ENCODE measurements around the gene RNF141.

RNF141 gene

DNA sequence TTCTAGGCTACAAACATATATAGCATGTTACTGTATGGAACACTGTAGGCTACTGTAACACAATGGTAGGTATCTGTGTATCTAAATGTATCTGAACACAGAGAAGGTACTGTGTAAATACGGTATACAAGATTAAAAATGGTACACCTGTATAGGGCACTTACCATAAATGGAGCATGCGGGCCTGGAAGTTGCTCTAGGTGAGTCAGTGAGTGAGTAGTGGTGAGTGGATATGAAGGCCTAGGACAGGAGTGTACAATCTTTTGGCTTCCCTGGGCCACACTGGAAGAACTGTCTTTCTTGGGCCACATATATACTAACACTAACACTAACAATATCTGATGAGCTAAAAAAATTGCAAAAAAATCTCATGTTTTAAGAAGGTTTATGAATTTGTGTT, 21.4 kb downstream of the RNF141 start:
- no peak for DNase-seq

DNA sequence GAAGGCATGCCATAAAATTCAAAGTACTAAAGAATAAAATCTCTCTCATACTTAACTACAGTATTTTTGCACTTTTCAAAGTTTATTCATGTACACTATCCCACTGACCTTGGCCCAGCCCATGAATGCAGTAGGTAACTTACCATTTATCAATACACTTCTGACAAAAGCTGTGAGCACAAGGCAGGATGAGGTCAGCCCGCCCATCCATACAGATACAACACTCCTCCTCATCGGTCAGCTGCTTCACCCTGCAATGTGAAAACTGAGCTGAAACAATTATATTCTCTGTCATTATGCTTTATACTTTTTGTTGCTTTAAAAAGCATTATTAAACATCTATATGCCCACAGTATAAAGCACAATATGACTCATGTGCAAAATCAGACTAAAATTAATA, 22.1 kb downstream of the RNF141 start:
- no peak for DNase-seq

DNA sequence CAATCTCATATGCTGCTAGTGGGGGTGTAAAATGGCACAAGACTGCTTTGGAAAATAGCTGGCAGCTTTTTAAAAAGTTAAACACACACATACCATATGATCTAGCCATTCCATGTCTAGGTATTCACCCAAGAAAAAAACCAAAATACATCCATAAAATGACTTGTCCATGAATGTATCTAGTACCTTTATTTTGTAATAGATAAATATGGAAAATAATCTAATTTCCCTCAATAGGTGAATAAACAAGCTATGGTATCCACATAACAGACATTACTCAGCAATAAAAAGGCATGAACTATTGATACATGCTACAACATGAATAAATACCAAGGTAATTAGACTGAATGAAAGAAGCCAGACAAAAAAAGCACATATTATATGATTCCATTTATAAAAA, 22.9 kb downstream of the RNF141 start:
- DNase-seq: no peak

DNA sequence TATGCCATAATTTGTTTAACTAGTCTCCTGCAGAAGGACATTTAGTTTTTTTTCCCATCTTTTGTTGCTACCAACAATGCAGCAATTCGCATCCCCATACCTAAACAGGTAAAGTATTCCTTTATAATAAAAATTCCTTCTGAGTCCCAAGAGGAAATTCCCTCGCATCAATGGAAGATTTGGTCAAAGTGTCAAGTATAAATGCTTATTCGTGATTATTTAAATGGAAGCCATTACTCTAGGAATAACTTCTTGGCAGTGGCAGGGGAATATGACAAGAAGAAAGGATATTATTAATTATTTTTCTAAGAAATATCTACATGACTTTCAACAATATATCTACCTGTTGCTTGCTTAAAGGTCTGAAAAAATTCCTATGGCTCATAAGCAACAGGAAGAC, 25.6 kb downstream of the RNF141 start:
- no peak for DNase-seq

- no peak for DNase-seq
Observed at GRCh38 chr11:10514709-10515108, 26.3 kb downstream of the RNF141 start.

DNA sequence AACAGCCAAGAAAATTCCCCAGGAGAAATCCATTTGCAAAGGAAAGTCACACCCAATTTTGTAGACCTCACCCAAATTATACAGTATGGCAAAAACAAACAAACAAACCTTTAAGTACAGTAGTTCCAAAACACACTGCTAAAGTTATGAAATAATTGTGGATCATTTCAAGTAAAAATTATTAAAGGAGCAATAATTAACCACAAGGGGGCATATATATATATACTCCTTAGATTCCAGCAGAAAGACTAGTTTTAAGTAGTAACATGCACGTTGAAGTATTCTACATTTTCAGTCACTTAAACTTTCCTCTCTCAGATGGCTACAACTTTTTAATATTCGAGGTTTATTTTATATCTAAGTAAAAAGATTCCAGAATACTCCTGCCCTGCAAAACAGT, 26.8 kb downstream of the RNF141 start:
- DNase-seq: no peak

DNA sequence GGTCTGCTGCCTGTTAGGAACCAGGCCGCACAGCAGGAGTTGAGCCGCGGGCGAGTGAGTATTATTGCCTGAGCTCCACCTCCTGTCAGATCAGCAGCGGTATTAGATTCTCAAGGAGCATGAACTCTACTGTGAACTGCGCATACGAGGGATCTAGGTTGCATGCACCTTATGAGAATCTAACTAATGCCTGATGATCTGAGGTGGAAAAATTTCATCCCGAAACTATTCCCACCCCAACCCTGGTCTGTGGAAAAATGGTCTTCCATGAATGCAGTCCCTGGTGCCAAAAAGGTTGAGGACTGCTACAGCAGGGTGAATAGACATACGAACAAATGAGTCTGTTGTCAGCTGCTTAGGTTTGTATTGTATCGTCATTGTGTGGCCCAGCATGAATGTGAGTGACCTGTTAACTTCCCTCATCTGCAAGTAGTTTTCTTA, 29.8 kb downstream of the RNF141 start:
- DNase-seq: no peak

DNA sequence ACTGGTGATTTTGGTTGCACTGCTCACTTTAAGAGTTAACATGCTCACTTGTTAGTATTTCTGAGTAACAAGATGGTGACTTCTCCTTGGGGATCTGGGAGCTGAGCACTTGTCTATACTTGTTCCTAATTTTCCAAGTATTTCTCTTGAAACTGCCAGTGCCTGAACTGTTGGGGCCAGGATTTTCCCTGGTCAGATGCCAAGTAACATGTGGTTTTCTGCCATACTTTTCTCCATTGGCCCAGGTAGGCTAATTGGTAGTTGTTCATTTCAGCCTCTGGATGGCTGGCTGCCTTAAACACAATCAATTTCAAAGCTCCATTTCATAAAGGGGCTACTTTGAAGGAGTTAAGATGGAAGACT, 35.0 kb downstream of the RNF141 start:
- DNase-seq: no peak

- DNase-seq: no peak
Observed at GRCh38 chr11:10505278-10506007, 35.5 kb downstream of the RNF141 start.

GRCh38 chr11:10504490-10504889, 36.5 kb downstream of the RNF141 start:
- no peak for DNase-seq

DNA sequence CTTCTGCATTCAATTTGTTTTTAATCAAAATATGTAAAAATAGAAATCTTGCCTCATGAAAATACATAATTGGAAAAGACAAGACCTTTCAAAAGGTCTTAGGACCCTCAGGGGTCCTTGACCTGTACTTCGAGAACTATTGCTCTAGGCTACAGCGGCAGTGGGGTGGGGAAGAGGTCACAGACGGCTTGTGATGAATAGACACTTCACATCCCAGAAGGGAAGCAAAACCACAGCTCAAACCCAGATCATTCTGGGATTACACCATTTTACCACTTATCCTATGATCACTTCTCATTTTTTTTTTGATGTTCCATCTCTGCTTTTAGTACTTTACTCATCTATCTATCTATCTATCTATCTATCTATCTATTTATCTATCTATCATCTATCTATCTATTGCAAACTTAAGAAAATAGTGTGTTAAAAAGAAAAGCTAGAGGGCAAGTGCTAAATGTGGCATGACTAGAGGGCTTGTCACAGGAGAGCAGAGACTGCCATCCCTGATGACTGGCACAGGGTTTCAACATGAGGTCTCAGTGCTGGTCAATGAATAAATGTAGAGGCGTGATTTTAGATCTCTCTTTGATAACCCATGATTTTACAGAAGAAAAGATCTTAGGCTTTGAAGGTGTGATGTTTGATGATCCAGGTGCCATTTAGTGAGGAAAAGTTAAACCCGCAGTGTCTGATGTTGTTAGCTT, 37.1 kb downstream of the RNF141 start:
- DNase-seq: no peak

GRCh38 chr11:10503221-10503620, 37.8 kb downstream of the RNF141 start:
- DNase-seq: no peak

GRCh38 chr11:10502770-10503169, 38.2 kb downstream of the RNF141 start:
- no peak for DNase-seq

- no peak for DNase-seq
Observed at GRCh38 chr11:10502065-10502680, 38.8 kb downstream of the RNF141 start.

- DNase-seq: no peak
Observed at GRCh38 chr11:10500757-10501684, 40.0 kb downstream of the RNF141 start.

DNA sequence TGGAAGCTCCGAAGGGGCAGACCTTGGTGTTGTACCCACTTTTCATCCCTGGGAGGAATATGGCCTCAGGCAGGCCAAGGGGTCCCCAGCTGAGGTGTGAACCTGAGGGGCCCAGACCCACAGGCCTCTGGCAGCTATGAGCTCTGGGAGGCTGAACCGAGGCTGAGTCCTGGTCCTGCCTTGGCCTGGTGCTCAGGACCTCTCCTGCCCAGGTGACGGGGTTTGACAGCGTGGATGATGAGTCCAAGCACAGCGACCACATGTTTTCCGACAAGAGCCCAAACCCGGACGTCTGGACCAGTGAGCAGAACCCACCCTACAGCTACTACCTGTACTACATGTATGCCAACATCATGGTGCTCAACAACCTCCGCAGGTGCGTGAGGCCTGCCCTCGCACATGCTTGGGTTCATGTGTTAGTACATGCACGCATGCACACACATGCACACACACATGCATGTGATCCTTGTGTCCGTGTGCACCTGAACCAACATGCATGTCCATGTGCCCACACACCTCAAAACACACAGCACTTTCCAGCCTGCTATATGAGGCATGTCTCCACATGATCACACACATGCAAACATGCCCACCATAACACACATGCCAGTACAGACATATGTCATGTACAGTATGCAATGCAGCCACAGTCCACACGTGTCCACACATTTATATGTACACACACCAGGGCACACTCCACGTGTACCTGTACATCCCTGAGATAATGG, 40.9 kb downstream of the RNF141 start:
- DNase-seq: no peak

- DNase-seq: no peak
Observed at GRCh38 chr11:10499452-10499851, 41.5 kb downstream of the RNF141 start.

DNA sequence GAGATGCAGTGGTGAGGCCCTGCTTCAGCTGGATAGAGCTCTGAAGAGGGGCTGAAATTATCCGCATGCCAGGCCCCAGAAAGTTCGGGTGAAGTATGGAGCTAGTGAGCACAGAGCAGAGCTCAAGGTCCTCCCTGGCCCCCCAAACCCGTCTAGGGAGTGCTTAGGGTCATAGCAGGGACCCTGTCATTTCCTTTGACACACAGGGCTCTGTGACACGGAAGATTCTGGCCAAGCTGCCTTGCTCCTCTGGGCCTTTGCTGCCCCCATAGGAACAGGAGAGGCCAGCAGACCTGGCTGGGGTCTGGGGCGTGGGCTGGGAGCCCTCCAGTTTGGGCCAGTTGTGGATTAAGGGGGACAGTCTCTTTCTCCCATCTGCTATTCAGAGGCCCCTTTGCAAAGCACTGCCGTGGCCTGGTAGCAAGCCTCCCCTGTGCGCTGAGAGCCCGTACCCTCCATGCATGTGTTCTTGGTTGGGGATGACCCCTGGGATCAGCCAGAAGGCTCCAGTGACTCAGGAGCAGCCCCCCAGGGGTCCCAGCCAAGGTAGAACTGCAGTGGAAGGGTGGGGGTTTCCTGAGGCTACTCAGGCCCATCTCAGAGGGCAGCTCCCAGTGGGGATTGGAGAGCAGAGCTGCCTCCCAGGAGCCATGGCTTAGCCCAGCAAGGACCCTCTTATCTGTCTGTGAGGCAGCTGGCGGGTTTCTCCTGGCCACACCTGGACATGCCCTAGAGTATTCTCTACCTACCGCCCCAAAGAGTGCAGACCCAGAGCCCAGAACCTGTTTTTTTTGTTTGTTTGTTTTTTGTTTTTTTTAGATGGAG, 42.3 kb downstream of the RNF141 start:
- DNase-seq: no peak

- no peak for DNase-seq
Observed at GRCh38 chr11:10498022-10498400, 43.0 kb downstream of the RNF141 start.

GRCh38 chr11:10497371-10498021, 43.5 kb downstream of the RNF141 start:
- no peak for DNase-seq
